GM20431 (cell line): Measurements from ENCODE around the gene RSBN1L.
"Not testable (repeated sequence)": the region's sequence is repeated elsewhere in the genome, so short reads cannot be mapped to it uniquely, and the experiment has no call there.

Source experiments
- in situ Hi-C: fragments of 300-500 bp; cut with MseI, MboI; formaldehyde crosslinking; loops from one replicate; pipeline ENCODE4 v1.15.0; 2020; ENCODE audit warnings: low sequenced_read_pairs; ENCODE audit not compliant: unreplicated experiment

The RSBN1L gene

GRCh38 chr7:77684030-77684429 is 12.2 kb upstream of the RSBN1L start:
- in situ Hi-C loops = no loop called here

GRCh38 chr7:77685233-77685632 is 11.0 kb upstream of the RSBN1L start:
- in situ Hi-C loops = no loop called here

- in situ Hi-C loops = no loop called here
Observed at GRCh38 chr7:77687100-77687746, 9.0 kb upstream of the RSBN1L start.

- in situ Hi-C loops = no loop called here
Observed at GRCh38 chr7:77687747-77688144, 8.5 kb upstream of the RSBN1L start.

GRCh38 chr7:77690289-77690688 is 6.0 kb upstream of the RSBN1L start:
- in situ Hi-C loops = no loop called here

- in situ Hi-C loops = no loop called here
Observed at GRCh38 chr7:77691892-77692491, 4.3 kb upstream of the RSBN1L start.

GRCh38 chr7:77693830-77694583 is 2.3 kb upstream of the RSBN1L start:
- in situ Hi-C loops = no loop called here

- in situ Hi-C loops = no loop called here
Observed at GRCh38 chr7:77696643-77697534, 630 bp downstream of the RSBN1L start.

GRCh38 chr7:77697535-77697831 is 1.2 kb downstream of the RSBN1L start:
- in situ Hi-C loops = no loop called here

- in situ Hi-C loops = no loop called here
Observed at GRCh38 chr7:77698042-77698625, 1.9 kb downstream of the RSBN1L start.

- in situ Hi-C loops = no loop called here
Observed at GRCh38 chr7:77699056-77699455, 2.8 kb downstream of the RSBN1L start.

GRCh38 chr7:77702513-77702912 is 6.3 kb downstream of the RSBN1L start:
- in situ Hi-C loops = no loop called here

- in situ Hi-C loops = no loop called here
Observed at GRCh38 chr7:77702968-77703472, 6.8 kb downstream of the RSBN1L start.

GRCh38 chr7:77703669-77704068 is 7.4 kb downstream of the RSBN1L start:
- in situ Hi-C loops = not testable (repeated sequence)

GRCh38 chr7:77707504-77707992 is 11.3 kb downstream of the RSBN1L start:
- in situ Hi-C loops = no loop called here

- in situ Hi-C loops = no loop called here
Observed at GRCh38 chr7:77710067-77710466, 13.8 kb downstream of the RSBN1L start.

GRCh38 chr7:77710861-77711260 is 14.6 kb downstream of the RSBN1L start:
- in situ Hi-C loops = no loop called here

- in situ Hi-C loops = no loop called here
Observed at GRCh38 chr7:77714195-77714594, 17.9 kb downstream of the RSBN1L start.

- in situ Hi-C loops = not testable (repeated sequence)
Observed at GRCh38 chr7:77714931-77715330, 18.7 kb downstream of the RSBN1L start.

- in situ Hi-C loops = no loop called here
Observed at GRCh38 chr7:77716804-77717203, 20.5 kb downstream of the RSBN1L start.
